ENCODE data around the gene SPATS2. TPM values are rescaled to one million over a fixed set of nuclear protein-coding genes. Genes with fewer than 3 reads are reported as not detected.
A peak's percentile ranks its signal among the peaks of the same experiment; 100 is the strongest.

SPATS2 gene
- total RNA-seq, 1 donor from 2014 or later = 16.2 TPM

GRCh38 chr12:49348781-49349180 lies 18.5 kb upstream of the SPATS2 start:
- H3K9me3 Mint-ChIP-seq = no peaks in the 10 kb centered on the region
- intact Hi-C loops (cut with micrococcal nuclease) = no loop called here
- H3K4me3 Mint-ChIP-seq = no peak overlapping the region
- H3K27ac Mint-ChIP-seq = no peak overlapping the region
- peaks cover 22% of the 10 kb centered on the region for H3K4me1 Mint-ChIP-seq
- DNase-seq = no peak
- H3K36me3 Mint-ChIP-seq (ENCODE audit: low read depth) = no peaks in the 10 kb centered on the region
- peaks cover 66% of the 10 kb centered on the region for H3K27me3 Mint-ChIP-seq

GRCh38 chr12:49349266-49349665 lies 18.0 kb upstream of the SPATS2 start:
- Mint-ChIP-seq H3K9me3 (no peaks in the 10 kb centered on the region), H3K27me3 (peaks cover 61% of the 10 kb centered on the region), H3K4me1 (peaks cover 18% of the 10 kb centered on the region), H3K4me3 (no peak overlapping the region), H3K27ac (no peak overlapping the region), H3K36me3 (ENCODE audit: low read depth) (no peaks in the 10 kb centered on the region)
- intact Hi-C loops (cut with micrococcal nuclease) = no loop called here
- no peak for DNase-seq

- no peaks in the 10 kb centered on the region for H3K36me3 Mint-ChIP-seq (ENCODE audit: low read depth)
- no peak for DNase-seq
- intact Hi-C loops (cut with micrococcal nuclease) = no loop called here
- H3K27ac Mint-ChIP-seq = no peak overlapping the region
- H3K27me3 Mint-ChIP-seq = peaks cover 55% of the 10 kb centered on the region
- H3K9me3 Mint-ChIP-seq = no peaks in the 10 kb centered on the region
- no peak overlapping the region for H3K4me3 Mint-ChIP-seq
- peaks cover under 1% of the 10 kb centered on the region for H3K4me1 Mint-ChIP-seq
Observed at GRCh38 chr12:49352351-49352750, 14.9 kb upstream of the SPATS2 start.

GRCh38 chr12:49355913-49356312 lies 11.3 kb upstream of the SPATS2 start:
- DNase-seq = no peak
- H3K4me1 Mint-ChIP-seq = peaks cover 2% of the 10 kb centered on the region
- no peaks in the 10 kb centered on the region for H3K36me3 Mint-ChIP-seq (ENCODE audit: low read depth)
- H3K9me3 Mint-ChIP-seq = no peaks in the 10 kb centered on the region
- H3K4me3 Mint-ChIP-seq = no peak overlapping the region
- no peak overlapping the region for H3K27ac Mint-ChIP-seq
- peaks cover 38% of the 10 kb centered on the region for H3K27me3 Mint-ChIP-seq
- intact Hi-C loops (cut with micrococcal nuclease) = no loop called here

- DNase-seq = no peak
- peaks cover 2% of the 10 kb centered on the region for H3K4me1 Mint-ChIP-seq
- no peak overlapping the region for H3K4me3 Mint-ChIP-seq
- intact Hi-C loops (cut with micrococcal nuclease) = no loop called here
- peaks cover 37% of the 10 kb centered on the region for H3K27me3 Mint-ChIP-seq
- no peaks in the 10 kb centered on the region for H3K36me3 Mint-ChIP-seq (ENCODE audit: low read depth)
- H3K27ac Mint-ChIP-seq = no peak overlapping the region
- no peaks in the 10 kb centered on the region for H3K9me3 Mint-ChIP-seq
Observed at GRCh38 chr12:49357103-49357678, 10.1 kb upstream of the SPATS2 start.

- no peak overlapping the region for H3K4me3 Mint-ChIP-seq
- H3K9me3 Mint-ChIP-seq = no peaks in the 10 kb centered on the region
- intact Hi-C loops (cut with micrococcal nuclease) = loop anchor here (1.0 kb wide), 2 partner anchors 156 to 222 kb away; no protein-coding TSS in a partner anchor
- H3K27me3 Mint-ChIP-seq = peaks cover 28% of the 10 kb centered on the region
- peak; percentile 88 for DNase-seq
- no peaks in the 10 kb centered on the region for H3K36me3 Mint-ChIP-seq (ENCODE audit: low read depth)
- no peak overlapping the region for H3K27ac Mint-ChIP-seq
- H3K4me1 Mint-ChIP-seq = peaks cover 2% of the 10 kb centered on the region
Observed at GRCh38 chr12:49358483-49359141, 8.7 kb upstream of the SPATS2 start.

- no peak for DNase-seq
- Mint-ChIP-seq H3K27ac (no peak overlapping the region), H3K36me3 (ENCODE audit: low read depth) (no peaks in the 10 kb centered on the region), H3K27me3 (peaks cover 23% of the 10 kb centered on the region), H3K9me3 (no peaks in the 10 kb centered on the region), H3K4me3 (no peak overlapping the region), H3K4me1 (peaks cover 2% of the 10 kb centered on the region)
- intact Hi-C loops (cut with micrococcal nuclease) = no loop called here
Observed at GRCh38 chr12:49359671-49360070, 7.6 kb upstream of the SPATS2 start.

- intact Hi-C loops (cut with micrococcal nuclease) = no loop called here
- Mint-ChIP-seq H3K27me3 (peaks cover 13% of the 10 kb centered on the region), H3K4me1 (peaks cover 8% of the 10 kb centered on the region), H3K36me3 (ENCODE audit: low read depth) (no peaks in the 10 kb centered on the region), H3K9me3 (no peaks in the 10 kb centered on the region), H3K27ac (no peak overlapping the region), H3K4me3 (no peak overlapping the region)
- DNase-seq = no peak
Observed at GRCh38 chr12:49362077-49362476, 5.2 kb upstream of the SPATS2 start.

- Mint-ChIP-seq H3K9me3 (no peaks in the 10 kb centered on the region), H3K4me1 (peaks cover 26% of the 10 kb centered on the region), H3K36me3 (ENCODE audit: low read depth) (peaks cover 3% of the 10 kb centered on the region), H3K27ac (no peak overlapping the region), H3K27me3 (peaks cover 4% of the 10 kb centered on the region), H3K4me3 (no peak overlapping the region)
- intact Hi-C loops (cut with micrococcal nuclease) = no loop called here
- DNase-seq = no peak
Observed at GRCh38 chr12:49364989-49365388, 2.3 kb upstream of the SPATS2 start.

- DNase-seq = no peak
- H3K9me3 Mint-ChIP-seq = no peaks in the 10 kb centered on the region
- intact Hi-C loops (cut with micrococcal nuclease) = no loop called here
- H3K36me3 Mint-ChIP-seq (ENCODE audit: low read depth) = peaks cover 4% of the 10 kb centered on the region
- H3K4me3 Mint-ChIP-seq = peak overlapping the region; percentile 28
- H3K27ac Mint-ChIP-seq = no peak overlapping the region
- H3K27me3 Mint-ChIP-seq = peaks cover 4% of the 10 kb centered on the region
- H3K4me1 Mint-ChIP-seq = peaks cover 27% of the 10 kb centered on the region
Observed at GRCh38 chr12:49365542-49365941, 1.7 kb upstream of the SPATS2 start.

- Mint-ChIP-seq H3K36me3 (ENCODE audit: low read depth) (peaks cover 7% of the 10 kb centered on the region), H3K4me1 (peaks cover 28% of the 10 kb centered on the region), H3K9me3 (no peaks in the 10 kb centered on the region), H3K27me3 (peaks cover 4% of the 10 kb centered on the region), H3K4me3 (peak overlapping the region; percentile 85), H3K27ac (peak overlapping the region; percentile 93)
- DNase-seq = no peak
- intact Hi-C loops (cut with micrococcal nuclease) = no loop called here
Observed at GRCh38 chr12:49366096-49366651, 1.1 kb upstream of the SPATS2 start.

- intact Hi-C loops (cut with micrococcal nuclease) = loop anchor here (1.0 kb wide), 2 partner anchors 44 to 84 kb away; partner anchors contain the start of gene TROAP
- H3K4me1 Mint-ChIP-seq = peaks cover 30% of the 10 kb centered on the region
Observed at GRCh38 chr12:49366652-49367380, 446 bp upstream of the SPATS2 start.

GRCh38 chr12:49368240-49368600 lies 958 bp downstream of the SPATS2 start:
- H3K4me3 Mint-ChIP-seq = peak overlapping the region; percentile 85
- H3K36me3 Mint-ChIP-seq (ENCODE audit: low read depth) = peaks cover 12% of the 10 kb centered on the region
- peaks cover 30% of the 10 kb centered on the region for H3K4me1 Mint-ChIP-seq
- no peaks in the 10 kb centered on the region for H3K27me3 Mint-ChIP-seq
- H3K27ac Mint-ChIP-seq = peak overlapping the region; percentile 2
- intact Hi-C loops (cut with micrococcal nuclease) = no loop called here
- no peaks in the 10 kb centered on the region for H3K9me3 Mint-ChIP-seq
- DNase-seq = no peak

More at GRCh38 chr12:49366652-49367380, 446 bp upstream of the SPATS2 start:
- Mint-ChIP-seq H3K4me3 (peak overlapping the region; percentile 85), H3K9me3 (no peaks in the 10 kb centered on the region), H3K27ac (peak overlapping the region; percentile 93), H3K27me3 (peaks cover 1% of the 10 kb centered on the region), H3K36me3 (ENCODE audit: low read depth) (peaks cover 10% of the 10 kb centered on the region)
- peak; percentile 97 for DNase-seq

Measured in activated CD4-positive, alpha-beta T cell treated with anti-CD3 and anti-CD28 coated beads, Interleukin-2, amount 10 ng/mL, durations not matched to agents 24 days and 14 days (primary cell).